H9 (cell line): ENCODE measurements around the gene ZFP36L1. TPM values are rescaled to one million over a fixed set of nuclear protein-coding genes. Genes with fewer than 3 reads are reported as not detected.

Experiments used
- DNase-seq: peaks from one replicate; pipeline ENCODE4 v3.0.0-alpha.2; 2017
- H2AFZ ChIP-seq: one replicate; pipeline ENCODE4 v1.6.1; 2013; ENCODE audit warnings: mild to moderate bottlenecking, low read length, control low read depth, moderate library complexity
- H2AK5ac ChIP-seq: 2 replicates; pipeline ENCODE4 v1.6.1; 2013; ENCODE audit warnings: low read length, control low read depth, mixed read lengths; ENCODE audit not compliant: insufficient read length
- H2BK120ac ChIP-seq: one replicate; pipeline ENCODE4 v1.6.1; 2013; ENCODE audit warnings: low read depth, mild to moderate bottlenecking, low read length, control low read depth, inconsistent platforms; ENCODE audit not compliant: poor library complexity, severe bottlenecking
- H2BK12ac ChIP-seq: 2 replicates; pipeline ENCODE4 v1.6.1; 2013; ENCODE audit warnings: low read length, control low read depth, mixed read lengths, low read depth; ENCODE audit not compliant: insufficient read length
- H2BK15ac ChIP-seq: 2 replicates; pipeline ENCODE4 v1.6.1; 2013; ENCODE audit warnings: low read depth, low read length, control low read depth
- H2BK20ac ChIP-seq: one replicate; pipeline ENCODE4 v1.6.1; 2013; ENCODE audit warnings: low read depth, mild to moderate bottlenecking, low read length, control low read depth, inconsistent platforms; ENCODE audit not compliant: poor library complexity, severe bottlenecking
- H2BK5ac ChIP-seq: 2 replicates; pipeline ENCODE4 v1.6.1; 2013; ENCODE audit warnings: low read length, control low read depth, mixed read lengths; ENCODE audit not compliant: insufficient read length
- H3K14ac ChIP-seq: 2 replicates; pipeline ENCODE4 v1.6.1; 2013; ENCODE audit warnings: low read length, control low read depth; ENCODE audit not compliant: insufficient read depth
- H3K18ac ChIP-seq: 2 replicates; pipeline ENCODE4 v1.6.1; 2013; ENCODE audit warnings: low read depth, mild to moderate bottlenecking, mixed read lengths, low read length, control low read depth; ENCODE audit not compliant: insufficient read length
- H3K23ac ChIP-seq: 2 replicates; pipeline ENCODE4 v1.6.1; 2013; ENCODE audit warnings: low read length, control low read depth, mixed read lengths, low read depth; ENCODE audit not compliant: insufficient read length
- H3K23me2 ChIP-seq: 2 replicates; pipeline ENCODE4 v1.6.1; 2013; ENCODE audit warnings: low read depth, mild to moderate bottlenecking, mixed read lengths, low read length, control low read depth; ENCODE audit not compliant: insufficient read length, poor library complexity, severe bottlenecking
- H3K27ac ChIP-seq: 2 replicates; pipeline ENCODE4 v1.5.1; 2013; ENCODE audit warnings: low read length, control low read depth, mixed read lengths, low read depth; ENCODE audit not compliant: insufficient read length
- H3K27me3 ChIP-seq: 2 replicates; pipeline ENCODE4 v1.6.1; 2013; ENCODE audit warnings: low read length, control low read depth, inconsistent platforms; ENCODE audit not compliant: insufficient read depth
- H3K4ac ChIP-seq: 2 replicates; pipeline ENCODE4 v1.6.1; 2013; ENCODE audit warnings: low read depth, mild to moderate bottlenecking, control low read depth, inconsistent platforms, low read length, moderate library complexity
- H3K4me1 ChIP-seq: 2 replicates; pipeline ENCODE4 v1.6.1; 2013; ENCODE audit warnings: low read length, control low read depth, inconsistent platforms; ENCODE audit not compliant: insufficient read depth
- H3K4me2 ChIP-seq: 2 replicates; pipeline ENCODE4 v1.6.1; 2013; ENCODE audit warnings: low read length, control low read depth, mixed read lengths; ENCODE audit not compliant: insufficient read length, insufficient read depth
- H3K56ac ChIP-seq: 2 replicates; pipeline ENCODE4 v1.6.1; 2013; ENCODE audit warnings: low read depth, mild to moderate bottlenecking, mixed read lengths, low read length, control low read depth; ENCODE audit not compliant: insufficient read length
- H3K79me1 ChIP-seq: 2 replicates; pipeline ENCODE4 v1.6.1; 2013; ENCODE audit warnings: low read depth, mild to moderate bottlenecking, moderate library complexity, low read length, control low read depth, inconsistent platforms; ENCODE audit not compliant: insufficient read depth, poor library complexity, severe bottlenecking
- H3K79me2 ChIP-seq: 2 replicates; pipeline ENCODE4 v1.6.1; 2013; ENCODE audit warnings: low read length, control low read depth, inconsistent platforms; ENCODE audit not compliant: insufficient read depth
- H3K9ac ChIP-seq: 2 replicates; pipeline ENCODE4 v1.6.1; 2013; ENCODE audit warnings: low read length, control low read depth, mixed read lengths; ENCODE audit not compliant: insufficient read length; ENCODE audit errors: extremely low read depth
- H3K9me3 ChIP-seq: one replicate; pipeline ENCODE4 v1.6.1; 2013; ENCODE audit warnings: low read depth, low read length, inconsistent platforms; ENCODE audit not compliant: control insufficient read depth
- H3T11ph ChIP-seq: one replicate; pipeline ENCODE4 v1.6.1; 2013; ENCODE audit warnings: mild to moderate bottlenecking, low read length, control low read depth, inconsistent platforms
- H4K20me1 ChIP-seq: one replicate; pipeline ENCODE4 v1.6.1; 2013; ENCODE audit not compliant: control insufficient read depth, insufficient read length, insufficient read depth
- H4K5ac ChIP-seq: 2 replicates; pipeline ENCODE4 v1.6.1; 2013; ENCODE audit warnings: low read depth, mild to moderate bottlenecking, mixed read lengths, low read length, control low read depth; ENCODE audit not compliant: insufficient read length
- H4K8ac ChIP-seq: replicated peaks from 2 replicates; pipeline ENCODE4 v1.6.1; 2013; ENCODE audit warnings: low read length, control low read depth, mixed read lengths, low read depth; ENCODE audit not compliant: insufficient read length
- H4K91ac ChIP-seq: 2 replicates; pipeline ENCODE4 v1.6.1; 2013; ENCODE audit warnings: low read depth, mild to moderate bottlenecking, moderate library complexity, mixed read lengths, low read length, control low read depth; ENCODE audit not compliant: insufficient read length
- H3K27ac Mint-ChIP-seq, 3 experiments: 2 replicates in 2 of 3; 3 replicates in 1 of 3; pipeline ENCODE4 v1.8.0; 2020 to 2021; ENCODE audit warnings: mixed read lengths in 3 of 3, mild to moderate bottlenecking in 1 of 3, moderate library complexity in 1 of 3
- H3K27me3 Mint-ChIP-seq: 2 replicates; pipeline ENCODE4 v1.8.0; 2021; ENCODE audit warnings: low read depth, mild to moderate bottlenecking, moderate library complexity, mixed read lengths
- H3K36me3 Mint-ChIP-seq, 3 experiments: 2 replicates in 2 of 3; 3 replicates in 1 of 3; pipeline ENCODE4 v1.8.0; 2020 to 2021; ENCODE audit warnings: low read depth in 3 of 3, mixed read lengths in 3 of 3; ENCODE audit not compliant: insufficient read depth in 1 of 3
- H3K4me1 Mint-ChIP-seq, 2 experiments: 2 replicates each; pipeline ENCODE4 v1.8.0; 2020; ENCODE audit warnings: mixed read lengths in 2 of 2
- H3K4me3 Mint-ChIP-seq, 2 experiments: 2 replicates in 1 of 2; 3 replicates in 1 of 2; pipeline ENCODE4 v1.8.0; 2020 to 2021; ENCODE audit warnings: mild to moderate bottlenecking in 2 of 2, mixed read lengths in 2 of 2, moderate library complexity in 1 of 2
- H3K9me3 Mint-ChIP-seq, 2 experiments: 2 replicates in 1 of 2; 3 replicates in 1 of 2; pipeline ENCODE4 v1.8.0; 2020; ENCODE audit warnings: mild to moderate bottlenecking in 2 of 2, mixed read lengths in 2 of 2, moderate library complexity in 1 of 2
- WGBS: extraction: QIAGEN DNeasy Blood & Tissue Kit; methylation state at CpG from one replicate; pipeline ENCODE4 v1.1.7; 2013; ENCODE audit warnings: missing lambda C conversion rate, low lambda C conversion rate, mixed read lengths; ENCODE audit not compliant: insufficient read length; ENCODE audit errors: extremely low coverage; 5-methylcytosine and 5-hydroxymethylcytosine counted together
- total RNA-seq: library from RNA; stranded (reverse); gene quantifications from 2 replicates; pipeline ENCODE4 v1.2.1, GENCODE V29; 2021
- TF ChIP-seq, protein P1 (sequence below): fragments of 200-600 bp; sonication (generic); conservative IDR thresholded peaks from 3 replicates; pipeline ENCODE4 v1.8.0; 2021; ENCODE audit warnings: antibody characterized with exemption, mild to moderate bottlenecking

The ZFP36L1 gene
- total RNA-seq, 1 experiment from 2014 or later = 109 TPM

- no peak overlapping the region for H2BK15ac ChIP-seq
- TF ChIP-seq, protein P1, sequence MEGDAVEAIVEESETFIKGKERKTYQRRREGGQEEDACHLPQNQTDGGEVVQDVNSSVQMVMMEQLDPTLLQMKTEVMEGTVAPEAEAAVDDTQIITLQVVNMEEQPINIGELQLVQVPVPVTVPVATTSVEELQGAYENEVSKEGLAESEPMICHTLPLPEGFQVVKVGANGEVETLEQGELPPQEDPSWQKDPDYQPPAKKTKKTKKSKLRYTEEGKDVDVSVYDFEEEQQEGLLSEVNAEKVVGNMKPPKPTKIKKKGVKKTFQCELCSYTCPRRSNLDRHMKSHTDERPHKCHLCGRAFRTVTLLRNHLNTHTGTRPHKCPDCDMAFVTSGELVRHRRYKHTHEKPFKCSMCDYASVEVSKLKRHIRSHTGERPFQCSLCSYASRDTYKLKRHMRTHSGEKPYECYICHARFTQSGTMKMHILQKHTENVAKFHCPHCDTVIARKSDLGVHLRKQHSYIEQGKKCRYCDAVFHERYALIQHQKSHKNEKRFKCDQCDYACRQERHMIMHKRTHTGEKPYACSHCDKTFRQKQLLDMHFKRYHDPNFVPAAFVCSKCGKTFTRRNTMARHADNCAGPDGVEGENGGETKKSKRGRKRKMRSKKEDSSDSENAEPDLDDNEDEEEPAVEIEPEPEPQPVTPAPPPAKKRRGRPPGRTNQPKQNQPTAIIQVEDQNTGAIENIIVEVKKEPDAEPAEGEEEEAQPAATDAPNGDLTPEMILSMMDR = no peak
- no peak overlapping the region for H4K91ac ChIP-seq
- DNase-seq = no peak
- no peaks in the 10 kb centered on the region for H3K27me3 ChIP-seq
- no peaks in the 10 kb centered on the region; a peak in 1 of 5 replicates for H3K9me3 Mint-ChIP-seq
- no peaks in the 10 kb centered on the region for H3K23me2 ChIP-seq
- H2BK5ac ChIP-seq = no peak overlapping the region
- no peak overlapping the region for H2BK12ac ChIP-seq
- no peak overlapping the region for H3K4me2 ChIP-seq
- no peak overlapping the region for H3K18ac ChIP-seq
- no peak overlapping the region for H3K4ac ChIP-seq
- no peak overlapping the region for H3K27ac ChIP-seq
- no peak overlapping the region for H3T11ph ChIP-seq
- H3K4me1 ChIP-seq = no peaks in the 10 kb centered on the region
- no peaks in the 10 kb centered on the region for H3K27me3 Mint-ChIP-seq
- no peak overlapping the region for H2AK5ac ChIP-seq
- no peaks in the 10 kb centered on the region for H3K79me2 ChIP-seq
- WGBS = no CpG with 5 or more reads among the region's 6 CpGs
- no peak overlapping the region for H2BK20ac ChIP-seq
- H3K9me3 ChIP-seq = no peaks in the 10 kb centered on the region
- H3K79me1 ChIP-seq = no peaks in the 10 kb centered on the region
- no peak overlapping the region for H3K4me3 Mint-ChIP-seq
- H2BK120ac ChIP-seq = no peak overlapping the region
- H2AFZ ChIP-seq = no peak overlapping the region
- no peak overlapping the region for H3K56ac ChIP-seq
- no peak overlapping the region for H3K27ac Mint-ChIP-seq
- H3K14ac ChIP-seq = no peak overlapping the region
- H3K23ac ChIP-seq = no peak overlapping the region
- H4K20me1 ChIP-seq = no peaks in the 10 kb centered on the region
- H4K8ac ChIP-seq = no peak overlapping the region
- no peak overlapping the region for H3K9ac ChIP-seq
- no peaks in the 10 kb centered on the region; a peak in 1 of 7 replicates for H3K36me3 Mint-ChIP-seq
- no peaks in the 10 kb centered on the region; a peak in 1 of 4 replicates for H3K4me1 Mint-ChIP-seq
- no peak overlapping the region for H4K5ac ChIP-seq
Observed at GRCh38 chr14:68752271-68753006, 40.4 kb downstream of the ZFP36L1 start.
